GM18505 (cell line): ENCODE measurements around the gene PXK.

Experiments used
- ATAC-seq: cut with Tn5 transposase; IDR thresholded peaks from one replicate; pipeline ENCODE4 v1.9.1; 2021; ENCODE audit not compliant: unreplicated experiment
- POLR2A ChIP-seq: IDR thresholded peaks from 4 replicates; pipeline ENCODE4 v1.6.1; 2011; ENCODE audit warnings: borderline replicate concordance; ENCODE audit not compliant: insufficient read depth, insufficient read length; ENCODE audit errors: extremely low read depth

The PXK gene

GRCh38 chr3:58361866-58362265 is 29.2 kb downstream of the PXK start:
- ATAC-seq: no peak
- no peak for TF ChIP-seq POLR2A

- no peak for TF ChIP-seq POLR2A
- no peak for ATAC-seq
Observed at GRCh38 chr3:58366699-58367098, 34.0 kb downstream of the PXK start.

- no peak for ATAC-seq
- no peak for TF ChIP-seq POLR2A
Observed at GRCh38 chr3:58369038-58369437, 36.3 kb downstream of the PXK start.

- no peak for TF ChIP-seq POLR2A
- ATAC-seq: no peak
Observed at GRCh38 chr3:58369876-58370275, 37.2 kb downstream of the PXK start.

GRCh38 chr3:58370407-58370806 is 37.7 kb downstream of the PXK start:
- no peak for TF ChIP-seq POLR2A
- no peak for ATAC-seq

GRCh38 chr3:58371754-58372153 is 39.1 kb downstream of the PXK start:
- ATAC-seq: no peak

GRCh38 chr3:58375254-58375653 is 42.6 kb downstream of the PXK start:
- no peak for ATAC-seq
- no peak for TF ChIP-seq POLR2A

More at GRCh38 chr3:58371754-58372153, 39.1 kb downstream of the PXK start:
- no peak for TF ChIP-seq POLR2A

- no peak for TF ChIP-seq POLR2A
- no peak for ATAC-seq
Observed at GRCh38 chr3:58377168-58377567, 44.5 kb downstream of the PXK start.

GRCh38 chr3:58377750-58378149 is 45.1 kb downstream of the PXK start:
- TF ChIP-seq POLR2A: no peak
- no peak for ATAC-seq

- TF ChIP-seq POLR2A: no peak
Observed at GRCh38 chr3:58379351-58380073, 46.8 kb downstream of the PXK start.

GRCh38 chr3:58383476-58383875 is 50.8 kb downstream of the PXK start:
- TF ChIP-seq POLR2A: no peak
- ATAC-seq: no peak

More at GRCh38 chr3:58379351-58380073, 46.8 kb downstream of the PXK start:
- ATAC-seq: no peak

- TF ChIP-seq POLR2A: no peak
- no peak for ATAC-seq
Observed at GRCh38 chr3:58383904-58384303, 51.2 kb downstream of the PXK start.

- no peak for ATAC-seq
Observed at GRCh38 chr3:58384381-58385090, 51.8 kb downstream of the PXK start.

More at GRCh38 chr3:58384381-58385090, 51.8 kb downstream of the PXK start:
- TF ChIP-seq POLR2A: no peak
